ENCODE results near the gene SLC29A3.

Gene SLC29A3

DNA sequence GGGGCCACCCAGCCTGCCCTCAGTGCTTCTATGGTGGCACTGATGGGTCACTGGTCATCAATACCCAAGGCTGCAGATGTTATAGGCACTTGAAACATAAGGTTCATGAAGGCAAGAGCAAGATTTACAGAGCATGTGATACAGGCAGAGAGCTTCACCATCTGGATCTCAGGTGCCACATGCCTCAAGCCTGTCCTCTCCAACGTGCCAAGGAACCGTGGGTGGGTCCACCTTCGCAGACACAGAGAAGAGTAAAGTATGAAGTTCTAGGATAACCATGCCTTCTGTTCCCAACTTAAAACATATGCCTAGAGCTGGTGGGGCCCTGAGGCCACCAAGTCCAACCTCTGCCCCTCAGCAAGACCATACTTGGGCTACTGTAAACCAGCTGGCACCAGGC lies 51.0 kb downstream of the SLC29A3 start:
- no peak for DNase-seq (ENCODE audit: low spot score)

DNA sequence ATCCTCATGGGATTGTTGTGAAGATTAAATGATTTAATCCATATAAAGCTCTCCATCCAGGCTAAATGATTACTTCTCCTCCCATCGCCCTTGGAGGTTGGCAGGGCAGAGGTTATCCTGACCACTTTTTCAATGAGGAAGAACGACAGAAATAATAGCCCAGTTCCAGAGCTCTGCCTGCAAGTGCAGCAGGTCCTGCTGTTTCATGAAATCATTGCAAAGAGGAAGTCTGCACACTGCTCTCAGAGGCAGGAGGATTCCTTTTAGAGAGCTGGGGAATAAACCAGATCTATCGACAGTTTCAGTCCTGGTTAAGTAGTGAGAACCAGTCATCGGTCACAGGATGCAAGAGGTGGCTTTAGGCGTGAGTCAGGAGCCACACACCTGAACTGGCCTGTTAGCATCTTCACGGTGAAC lies 52.7 kb downstream of the SLC29A3 start:
- no peak for DNase-seq (ENCODE audit: low spot score)

DNA sequence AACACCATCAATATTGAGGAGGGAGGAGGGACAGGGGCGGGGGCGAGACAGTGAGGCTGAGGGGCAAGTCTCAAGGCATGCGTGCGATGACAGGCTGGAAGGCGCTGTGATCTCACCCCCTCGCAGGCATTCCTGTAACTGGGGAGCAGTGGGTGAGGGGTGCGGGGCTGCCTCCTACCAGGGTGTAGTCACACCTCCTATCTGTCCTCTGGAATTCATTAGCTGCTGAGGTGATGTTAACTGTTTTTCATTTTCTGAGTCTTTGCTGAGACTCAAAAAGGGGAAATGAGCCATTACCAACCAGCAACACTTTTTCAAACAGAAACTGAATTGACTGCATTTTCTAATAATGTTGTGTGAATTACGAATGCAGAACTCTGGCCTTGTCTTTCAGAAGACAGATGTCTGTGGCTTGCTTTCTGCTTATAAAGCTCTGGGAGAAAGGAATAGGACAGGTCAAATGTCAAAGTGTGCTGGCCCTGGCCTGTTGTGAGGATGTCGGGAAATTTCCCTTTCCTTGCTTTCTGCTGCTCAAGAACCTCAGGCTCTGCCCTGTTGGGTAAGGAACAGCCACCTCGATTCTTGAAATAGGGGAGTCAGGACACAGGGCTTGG lies 53.9 kb downstream of the SLC29A3 start:
- DNase-seq (ENCODE audit: low spot score): no peak

DNA sequence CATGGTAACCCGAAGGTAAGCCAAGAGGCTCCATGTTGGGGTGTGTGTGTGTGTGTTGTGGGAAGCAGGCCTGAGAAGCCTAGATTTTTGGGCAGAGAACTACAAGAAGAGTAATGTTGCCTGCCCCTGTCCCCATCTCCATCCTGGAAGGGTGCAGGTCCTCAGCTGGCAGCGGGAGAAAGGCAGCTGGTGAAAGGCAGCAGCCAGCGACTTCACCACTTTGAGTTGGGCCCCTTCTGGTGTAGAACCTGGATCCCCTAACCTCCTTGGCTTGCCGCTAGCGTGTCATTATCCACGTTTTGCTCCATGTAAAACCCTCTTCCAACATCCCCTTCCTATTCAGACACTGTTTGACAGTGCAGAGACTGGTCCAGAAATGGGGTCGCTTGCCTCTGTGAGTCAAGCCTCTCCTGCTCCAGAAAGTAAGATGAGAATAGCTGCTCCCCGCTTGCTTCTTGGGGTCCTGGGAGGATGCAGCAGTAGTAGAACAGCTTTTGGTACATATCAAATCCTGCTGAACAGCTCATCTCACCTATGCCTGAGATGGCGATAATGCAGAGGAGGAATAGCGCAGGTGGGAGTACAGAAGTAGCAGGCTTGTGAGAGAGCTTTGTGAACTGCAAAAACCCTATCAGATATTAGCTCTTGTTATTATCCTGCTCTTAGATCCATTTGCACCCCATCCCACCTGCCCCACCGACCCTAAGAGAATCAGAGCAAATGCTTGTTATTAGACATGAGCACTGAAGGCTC lies 55.6 kb downstream of the SLC29A3 start:
- no peak for DNase-seq (ENCODE audit: low spot score)

DNA sequence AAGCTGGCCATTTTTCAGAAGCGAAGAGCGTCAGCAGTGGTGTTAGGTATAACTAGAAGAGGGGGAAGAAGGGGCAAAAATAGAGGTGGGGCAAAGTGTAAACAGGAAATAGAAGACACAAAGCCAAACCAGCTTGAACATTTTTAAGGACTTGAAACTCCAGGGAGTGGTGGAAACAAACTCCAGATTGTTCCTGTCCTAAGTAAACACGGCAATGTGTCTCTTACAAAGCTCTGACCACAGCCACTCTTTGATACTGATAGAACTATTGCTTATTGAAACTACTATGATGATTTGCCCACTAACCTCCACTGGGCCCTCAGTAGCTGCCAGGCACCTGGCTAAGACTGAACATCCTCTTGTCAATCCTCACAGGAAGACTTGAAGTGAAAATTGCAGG lies 56.9 kb downstream of the SLC29A3 start:
- no peak for DNase-seq (ENCODE audit: low spot score)

DNA sequence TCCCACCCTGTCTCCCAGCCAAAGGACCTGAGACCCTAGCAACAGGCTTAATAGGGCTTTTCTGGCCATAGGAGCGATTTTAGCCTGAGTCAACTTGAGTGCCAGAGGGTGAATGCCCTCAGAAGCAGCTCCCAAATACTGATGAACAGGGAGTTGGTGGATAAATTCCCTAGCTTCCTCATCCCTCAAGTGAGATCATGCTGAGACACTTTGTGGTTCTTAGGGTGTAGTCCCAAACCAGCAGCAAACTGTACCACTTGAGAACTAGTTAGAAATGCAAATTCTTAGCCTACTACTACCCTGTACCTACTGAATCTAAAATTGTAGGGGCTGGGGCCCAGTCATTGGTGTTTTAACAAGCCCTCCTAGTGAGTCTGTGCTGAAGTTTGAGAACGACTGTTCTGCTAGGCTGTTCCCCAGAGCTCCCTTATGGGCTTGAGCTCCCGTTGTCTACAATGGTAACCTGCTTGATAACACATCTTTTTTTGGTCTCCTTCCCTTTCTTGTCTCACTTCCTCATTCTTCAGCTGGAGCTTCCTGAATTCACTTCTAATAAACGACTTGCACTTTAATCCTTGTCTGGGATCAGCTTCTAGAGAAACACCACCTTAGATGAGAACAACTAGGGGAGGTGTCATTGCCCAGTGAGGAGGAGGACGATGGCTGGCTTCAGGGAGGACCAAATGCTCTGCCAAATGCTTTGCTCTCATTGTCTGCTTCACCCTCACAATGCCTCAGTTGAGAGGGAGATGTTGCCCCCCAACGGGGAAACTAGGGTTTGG lies 59.5 kb downstream of the SLC29A3 start:
- DNase-seq (ENCODE audit: low spot score): no peak

DNA sequence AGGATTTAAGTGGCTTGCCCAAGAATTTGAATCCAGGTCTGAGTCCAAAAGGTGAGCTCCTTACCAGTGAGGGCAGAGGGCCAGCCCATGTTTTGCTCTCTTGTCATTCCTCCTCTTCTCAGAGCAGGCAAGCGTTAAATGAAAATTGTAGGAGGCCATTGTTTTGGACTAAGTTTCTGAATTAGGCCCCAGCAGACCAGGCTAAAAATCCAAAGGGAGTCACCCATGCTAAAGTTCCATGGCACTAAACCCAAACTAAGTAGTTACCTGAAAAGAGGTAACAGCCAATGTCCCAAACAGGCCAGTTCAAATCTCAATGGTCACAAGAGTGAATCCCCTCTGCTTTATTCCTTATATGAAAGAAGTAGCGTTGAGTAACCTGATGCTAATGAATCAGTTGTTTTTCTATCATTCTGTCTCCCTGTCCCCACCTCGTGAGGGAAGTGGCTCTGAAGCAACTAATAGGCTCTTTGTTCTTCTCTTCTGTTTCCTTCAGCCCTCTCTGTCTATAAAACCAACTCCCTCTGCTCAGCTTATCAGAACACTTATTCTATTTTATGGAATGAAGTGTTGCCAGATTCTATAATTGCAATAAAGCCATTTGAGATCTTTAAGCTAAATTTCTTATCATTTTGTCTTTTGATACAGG lies 60.2 kb downstream of the SLC29A3 start:
- DNase-seq (ENCODE audit: low spot score): no peak

DNA sequence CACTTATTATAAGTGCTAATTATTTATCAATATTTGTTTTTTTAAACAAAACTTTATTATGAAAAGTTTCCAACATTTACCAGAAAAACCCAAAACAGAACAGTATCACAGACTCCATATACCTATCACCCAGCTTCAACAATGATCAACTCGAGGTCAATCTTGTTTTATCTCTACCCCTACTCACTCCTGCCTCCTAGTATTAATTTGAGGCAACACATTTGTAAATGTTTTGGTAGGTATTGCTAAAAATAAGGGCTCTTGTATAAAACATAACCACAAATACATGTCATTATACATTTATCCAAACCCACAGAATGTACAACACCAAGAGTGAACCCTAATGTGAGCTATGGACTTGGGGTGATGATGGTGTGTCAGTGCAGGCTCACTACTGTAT lies 61.8 kb downstream of the SLC29A3 start:
- DNase-seq (ENCODE audit: low spot score): no peak

DNA sequence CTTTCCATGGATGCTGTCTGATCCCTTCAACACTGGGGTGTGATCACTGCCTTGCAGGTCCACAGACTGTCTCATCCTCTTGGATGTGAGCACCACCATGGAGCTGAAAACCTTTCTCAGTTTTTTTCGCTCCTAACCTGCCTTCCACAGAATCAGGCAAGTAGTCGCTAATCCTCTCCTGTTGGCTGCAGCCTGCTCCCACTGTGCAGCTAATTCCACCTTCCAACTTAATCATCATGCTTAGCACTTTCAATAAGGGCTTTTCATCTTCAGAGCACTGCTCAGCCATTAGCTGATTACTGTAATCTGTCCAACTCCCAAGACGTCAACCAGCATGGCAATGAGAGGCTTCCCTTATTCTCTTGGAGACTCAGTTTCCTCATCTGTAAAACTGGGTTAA lies 62.6 kb downstream of the SLC29A3 start:
- DNase-seq (ENCODE audit: low spot score): no peak

DNA sequence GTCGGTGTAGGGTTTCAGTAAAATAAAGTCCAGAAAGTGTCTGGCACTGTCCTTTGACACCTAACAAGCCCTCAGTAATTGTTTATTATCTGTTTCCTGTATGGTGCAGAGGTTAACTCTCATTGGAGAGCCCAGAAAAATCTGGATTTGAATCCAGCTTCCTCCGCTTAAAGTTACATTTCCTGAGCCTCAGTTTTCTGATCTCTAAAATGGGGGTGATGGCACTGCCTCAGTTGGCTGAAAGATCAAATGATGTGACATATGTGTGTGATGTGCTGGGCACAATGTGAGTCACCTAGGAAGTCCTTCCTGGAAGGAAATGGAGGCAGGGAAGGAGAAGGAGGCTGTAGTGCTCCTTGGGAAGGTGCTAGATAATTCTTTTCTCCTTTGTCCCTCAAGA lies 63.0 kb downstream of the SLC29A3 start:
- no peak for DNase-seq (ENCODE audit: low spot score)

DNA sequence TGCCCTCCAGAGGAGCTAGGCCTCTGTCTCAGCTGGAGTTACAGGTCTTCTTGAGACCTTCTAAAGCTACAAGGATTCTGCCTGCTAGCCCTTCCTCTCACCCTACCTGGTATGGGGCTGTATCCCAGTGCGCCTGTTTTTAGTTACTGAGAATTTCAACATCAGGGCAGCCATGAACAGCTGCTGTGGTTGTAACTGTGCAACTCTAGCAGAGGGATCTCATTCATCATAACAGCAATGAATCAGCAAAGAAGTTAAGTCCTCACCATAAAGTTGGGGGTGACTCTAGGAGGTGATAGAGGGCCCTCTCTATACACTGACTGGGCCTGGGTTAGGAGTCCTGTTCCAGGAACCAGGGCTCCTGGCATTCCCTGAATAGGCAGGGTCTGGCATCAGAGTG lies 63.7 kb downstream of the SLC29A3 start:
- DNase-seq (ENCODE audit: low spot score): no peak

DNA sequence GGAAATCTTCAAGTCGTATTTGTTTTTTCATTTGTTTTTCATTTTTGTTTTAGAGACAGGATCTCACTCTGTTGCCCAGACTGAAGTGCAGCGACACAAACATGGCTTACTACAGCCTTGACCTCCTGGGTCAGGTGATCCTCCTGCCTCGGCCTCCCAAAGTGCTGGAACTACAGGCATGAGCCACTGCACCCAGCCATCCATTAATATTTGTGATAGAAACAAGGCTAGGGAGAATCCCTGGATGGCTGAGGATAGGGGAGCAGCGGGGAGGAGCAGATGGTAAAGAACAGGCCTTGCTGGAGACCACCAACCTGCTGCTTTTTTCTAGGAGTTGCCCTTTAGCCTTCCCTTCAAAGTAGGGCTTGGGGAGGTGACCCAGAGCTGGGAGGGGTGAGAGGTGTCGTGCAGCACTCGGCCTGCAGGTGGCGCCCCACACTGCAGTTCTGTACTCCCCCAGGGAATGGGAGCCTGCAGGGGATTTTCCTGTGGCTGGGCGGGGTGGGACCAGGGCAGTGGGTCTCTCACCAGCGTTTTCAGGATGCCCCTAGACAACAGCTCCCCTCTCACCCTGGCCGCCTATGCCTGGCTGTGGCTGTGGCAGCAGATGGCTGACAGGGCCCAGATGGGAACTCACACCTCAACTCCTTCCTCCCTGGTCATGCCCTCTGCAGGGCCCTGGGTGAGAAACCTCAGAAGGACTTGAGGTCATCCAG lies 65.1 kb downstream of the SLC29A3 start:
- peak; percentile 22 for DNase-seq (ENCODE audit: low spot score)

DNA sequence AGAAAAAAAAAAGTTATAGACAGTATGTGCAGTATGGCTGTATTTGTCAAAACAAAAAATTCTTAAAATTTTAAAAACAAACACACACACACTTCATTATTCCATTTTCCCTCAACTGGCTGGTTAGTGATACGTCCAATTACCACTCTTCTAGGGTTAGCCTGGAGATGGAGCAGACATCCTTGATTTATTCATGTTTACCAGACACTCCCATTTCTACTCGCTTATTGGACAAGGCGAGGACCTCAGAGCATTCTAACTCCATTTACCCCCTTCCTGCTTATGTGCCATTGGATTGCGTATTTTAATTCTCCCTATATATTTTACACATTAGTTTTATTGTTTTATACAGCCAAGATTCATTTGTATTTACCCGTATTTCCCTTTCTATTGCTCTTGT lies 69.1 kb downstream of the SLC29A3 start:
- no peak for DNase-seq (ENCODE audit: low spot score)

DNA sequence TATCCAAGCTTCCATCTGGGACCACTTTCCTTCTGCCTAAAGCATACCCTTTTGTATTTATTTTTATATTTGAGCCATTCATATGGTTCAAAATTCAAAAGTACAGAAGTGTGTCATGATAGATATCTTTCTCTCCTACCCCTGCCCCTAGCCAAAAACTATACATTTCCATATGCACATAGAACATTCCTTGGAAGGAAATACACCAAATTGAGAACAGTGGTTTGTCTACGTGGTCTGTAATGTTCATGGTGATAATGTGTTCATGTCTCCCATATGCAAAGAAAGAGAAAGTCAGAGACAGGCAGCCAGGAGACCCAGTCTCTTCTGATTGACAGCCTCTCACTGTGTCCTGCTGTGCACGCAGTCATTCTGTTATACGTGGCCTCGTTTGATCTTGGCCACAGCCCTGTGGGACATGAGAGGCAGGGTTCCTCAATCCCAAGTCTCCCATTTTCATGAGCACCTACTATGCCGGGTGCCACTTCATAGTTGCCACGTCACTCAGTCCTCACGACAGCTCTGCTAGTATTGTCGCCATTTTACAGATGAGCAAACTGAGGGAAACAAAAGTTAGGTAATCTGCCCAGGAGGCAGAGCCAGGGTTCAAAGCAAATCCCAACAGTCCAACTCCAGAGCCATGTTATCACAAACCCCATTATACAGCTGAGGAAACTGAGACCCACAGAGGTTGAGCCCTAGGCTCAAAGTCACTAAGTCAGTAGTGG lies 69.7 kb downstream of the SLC29A3 start:
- DNase-seq (ENCODE audit: low spot score): no peak

DNA sequence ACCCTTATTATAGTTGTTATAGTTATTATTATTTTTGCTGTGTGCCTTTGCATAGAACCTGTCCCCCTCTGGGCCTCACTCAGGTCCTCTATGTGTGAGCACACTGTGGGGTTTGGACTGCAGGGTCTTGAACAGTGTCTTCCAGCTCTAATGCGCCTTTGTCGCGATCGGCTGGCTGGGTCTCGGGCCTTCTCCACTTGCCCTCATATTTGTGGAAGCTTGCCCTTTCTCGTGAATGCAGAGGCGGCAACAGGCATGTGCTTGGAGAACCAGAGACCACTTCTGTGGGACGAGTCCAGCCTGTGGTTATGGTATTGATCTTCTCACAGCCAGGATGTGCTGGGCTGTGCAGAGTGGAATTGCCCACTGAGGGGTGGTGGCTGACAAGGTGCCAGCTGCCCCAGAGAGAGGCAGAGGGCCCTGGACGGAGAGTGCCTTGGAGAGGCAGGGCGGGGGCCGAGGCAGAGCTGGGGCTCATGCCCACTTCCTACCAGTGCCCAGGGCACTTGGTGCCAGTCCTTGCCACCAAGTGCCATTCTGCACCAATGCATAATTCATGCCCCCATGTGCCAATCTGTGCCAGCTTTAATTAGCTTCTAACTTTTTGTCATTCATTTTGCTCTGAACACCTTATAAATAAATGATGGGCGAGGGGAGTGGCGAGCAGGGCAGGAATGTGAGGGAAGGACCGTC lies 70.9 kb downstream of the SLC29A3 start:
- DNase-seq (ENCODE audit: low spot score): no peak

DNA sequence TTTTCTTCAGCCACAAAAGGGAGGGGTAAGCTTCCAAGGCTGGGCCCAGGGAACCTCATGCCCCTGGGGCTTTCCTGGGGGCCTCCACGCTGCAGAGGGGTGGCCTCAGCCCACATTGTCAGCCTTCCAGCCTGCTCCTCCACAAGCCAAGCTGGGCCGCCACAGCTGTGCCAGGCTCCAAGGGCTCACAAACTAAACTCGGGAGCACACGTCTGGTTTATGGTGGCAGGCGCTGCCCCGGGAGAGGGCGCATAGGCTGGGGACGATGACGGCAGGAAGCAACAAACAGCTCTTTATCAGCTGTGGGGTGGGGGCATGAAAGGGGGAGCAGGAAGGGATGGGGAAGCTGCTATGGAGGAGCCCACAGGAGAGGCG lies 71.4 kb downstream of the SLC29A3 start:
- no peak for DNase-seq (ENCODE audit: low spot score)

DNA sequence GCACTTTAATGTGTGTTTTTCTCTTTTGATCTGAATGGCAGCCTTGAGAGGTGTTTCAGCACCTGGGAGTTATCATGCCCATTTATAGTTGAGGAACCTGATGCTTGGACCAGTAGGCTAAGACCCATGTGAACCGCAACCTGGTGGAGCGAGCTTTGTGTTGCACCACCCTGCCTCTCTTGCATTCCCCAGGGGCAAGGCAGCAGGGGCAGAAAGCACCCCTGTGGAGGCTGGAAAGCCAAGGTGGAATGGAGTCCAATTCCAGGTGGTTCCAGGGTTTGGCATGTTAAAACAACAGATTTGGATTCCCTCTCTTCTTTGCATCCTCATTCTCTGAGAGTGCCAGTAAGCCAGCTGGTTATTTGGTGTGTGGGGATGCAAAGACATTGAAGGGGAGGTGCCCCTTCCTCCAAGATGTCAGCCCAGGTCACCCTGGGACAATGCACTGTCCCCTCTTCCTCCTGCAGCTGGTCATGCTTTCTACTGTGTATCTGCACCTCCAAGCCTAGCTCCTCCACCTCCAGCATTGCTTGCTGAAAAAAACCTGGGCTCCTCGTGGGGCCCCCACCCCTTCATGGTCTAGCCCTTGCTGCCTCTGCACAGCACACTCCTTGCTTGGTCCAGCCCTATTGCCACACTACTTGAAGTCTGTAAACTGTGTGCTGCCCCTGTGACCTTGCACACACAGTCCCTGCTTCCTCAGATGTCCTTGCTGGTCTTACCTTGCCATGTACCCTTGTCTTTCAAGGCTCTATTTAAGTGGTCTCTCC lies 72.0 kb downstream of the SLC29A3 start:
- DNase-seq (ENCODE audit: low spot score): no peak

DNA sequence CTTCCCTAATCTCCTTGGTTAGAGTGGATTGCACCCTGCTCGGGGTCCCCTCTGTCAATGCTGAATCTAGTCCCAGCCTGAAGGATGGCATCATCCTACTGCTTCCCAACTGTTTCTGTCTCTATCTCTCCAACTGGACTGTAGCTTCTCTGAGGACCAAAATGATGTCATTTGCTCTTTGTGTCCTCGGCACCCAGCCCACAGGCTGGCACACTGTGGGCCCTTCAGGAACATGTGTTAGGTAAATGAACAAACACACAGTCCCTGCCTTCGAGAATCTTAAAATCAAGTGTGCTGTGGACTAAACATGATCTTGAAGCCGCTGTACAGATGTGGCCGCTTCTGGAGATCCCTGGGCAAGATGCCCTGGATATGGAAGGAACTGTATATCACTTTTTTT lies 72.6 kb downstream of the SLC29A3 start:
- DNase-seq (ENCODE audit: low spot score): no peak

DNA sequence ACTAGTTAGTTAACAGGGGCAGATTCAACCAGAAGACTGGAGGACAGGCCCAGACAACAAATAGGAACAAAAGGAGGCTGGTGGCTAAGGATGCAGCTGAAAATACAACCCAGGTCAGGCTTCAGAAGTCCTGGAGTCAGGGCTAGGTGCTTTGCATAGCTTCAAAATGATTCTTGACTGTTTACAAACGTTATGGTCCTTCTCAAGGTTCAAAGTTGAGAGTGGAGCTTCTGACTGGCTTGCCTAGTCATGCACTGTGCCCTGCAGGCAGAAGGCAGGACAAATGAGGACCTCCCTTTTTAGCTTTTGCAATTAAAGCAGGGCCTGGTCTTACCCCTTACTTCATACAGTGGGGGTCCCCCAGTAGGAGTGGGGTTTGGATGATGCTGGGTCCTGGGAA lies 73.2 kb downstream of the SLC29A3 start:
- no peak for DNase-seq (ENCODE audit: low spot score)
